Posterior vena cava (tissue), 2 donors: ENCODE data around the gene SYDE2. TPM values are rescaled to one million over a fixed set of nuclear protein-coding genes. Genes with fewer than 3 reads are reported as not detected.
"Not testable (repeated sequence)": the region's sequence is repeated elsewhere in the genome, so short reads cannot be mapped to it uniquely, and the experiment has no call there.

ENCODE experiments used
- DNase-seq: peaks from one replicate; pipeline ENCODE4 v3.0.0-alpha.2; 2020; ENCODE audit warnings: low spot score
- intact Hi-C, 2 donors: fragments of 100-400 bp; cut with DNase I; formaldehyde crosslinking; loops; one replicate each; pipeline versions ENCODE4 v1.14.1 to v1.14.2; 2022 to 2023
- total RNA-seq, 2 donors: library from RNA; stranded (reverse); fragmentation: NEBNext Ultra II Directional; extraction: Animal tissue kit (Norgen Biotek cat#: 25700); gene quantifications; one replicate each; pipeline ENCODE4 v1.2.1, GENCODE V29; 2021
- donor health status: DM: yes; HTN: yes; CAD: no.
- donor health status: DM: yes; HTN: yes; CAD: no.

Gene SYDE2
- total RNA-seq, 2 donors from 2014 or later = 7.3 to 11.0 TPM

DNA sequence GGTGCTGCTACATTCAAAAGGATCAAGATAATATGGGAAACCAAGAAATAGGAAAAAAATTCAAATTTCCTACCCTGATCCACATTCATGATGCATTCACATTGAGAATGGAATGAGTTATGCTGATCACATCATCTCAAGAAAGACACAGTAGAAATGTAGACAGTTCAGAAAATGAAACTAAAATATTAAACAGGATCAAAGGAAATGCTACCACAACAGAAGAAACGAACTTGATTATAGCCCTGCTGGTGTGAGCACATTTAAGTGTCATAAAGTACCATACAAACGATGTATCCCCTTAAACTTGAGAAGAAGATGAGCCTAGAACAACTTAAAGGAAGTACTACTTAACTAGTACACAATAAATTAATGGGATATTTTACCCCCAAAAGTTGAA lies 21.3 kb downstream of the SYDE2 start:
- no peak for DNase-seq
- intact Hi-C loops = no loop called here

DNA sequence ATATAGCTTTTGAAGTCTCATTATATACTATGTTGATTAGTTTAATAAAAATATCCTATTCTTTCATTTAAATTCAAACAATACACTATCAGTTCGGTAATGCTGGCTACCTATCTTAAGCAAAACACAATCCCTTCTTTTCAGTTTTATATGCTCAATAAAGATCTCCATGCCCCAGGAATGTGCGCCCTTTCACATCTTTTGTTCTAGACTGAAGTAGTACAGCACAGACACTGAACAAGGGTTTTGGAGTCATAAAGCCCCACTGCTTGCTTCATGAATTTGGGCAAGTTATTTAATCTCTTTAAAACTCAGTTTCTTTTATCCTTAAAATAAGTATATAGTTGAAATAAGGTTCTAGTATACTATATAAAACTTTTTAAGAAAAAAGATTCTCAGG lies 22.4 kb downstream of the SYDE2 start:
- intact Hi-C loops = no loop called here
- no peak for DNase-seq

- intact Hi-C loops = no loop called here
These were observed 26.3 kb downstream of the SYDE2 start for GRCh38 chr1:85174503-85174902.

GRCh38 chr1:85172684-85173337 lies 28.0 kb downstream of the SYDE2 start:
- no peak for DNase-seq
- intact Hi-C loops = no loop called here

More at GRCh38 chr1:85174503-85174902, 26.3 kb downstream of the SYDE2 start:
- no peak for DNase-seq

GRCh38 chr1:85171721-85172120 lies 29.1 kb downstream of the SYDE2 start:
- intact Hi-C loops = no loop called here
- DNase-seq = no peak

- intact Hi-C loops = no loop called here
- DNase-seq = no peak
These were observed 31.9 kb downstream of the SYDE2 start for GRCh38 chr1:85168884-85169283.

DNA sequence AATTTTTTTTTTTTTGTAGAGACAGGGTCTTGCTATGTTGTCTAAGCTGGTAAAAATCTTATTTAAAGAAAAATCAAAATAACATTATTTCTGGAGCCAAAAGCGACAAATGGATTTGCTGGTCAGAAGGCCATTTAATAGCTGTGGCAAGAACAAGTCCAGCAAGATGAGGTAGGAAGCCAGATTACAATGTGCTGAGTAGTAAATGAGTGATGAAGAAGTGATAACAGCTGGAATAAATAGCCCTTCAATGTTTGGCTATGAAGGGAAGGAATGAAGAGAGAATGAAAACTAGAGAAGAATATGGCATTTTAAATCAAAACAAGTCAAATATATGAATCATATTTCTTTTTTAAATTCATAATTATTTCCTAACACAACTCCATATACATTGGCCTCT lies 34.5 kb downstream of the SYDE2 start:
- intact Hi-C loops = no loop called here
- DNase-seq = no peak

DNA sequence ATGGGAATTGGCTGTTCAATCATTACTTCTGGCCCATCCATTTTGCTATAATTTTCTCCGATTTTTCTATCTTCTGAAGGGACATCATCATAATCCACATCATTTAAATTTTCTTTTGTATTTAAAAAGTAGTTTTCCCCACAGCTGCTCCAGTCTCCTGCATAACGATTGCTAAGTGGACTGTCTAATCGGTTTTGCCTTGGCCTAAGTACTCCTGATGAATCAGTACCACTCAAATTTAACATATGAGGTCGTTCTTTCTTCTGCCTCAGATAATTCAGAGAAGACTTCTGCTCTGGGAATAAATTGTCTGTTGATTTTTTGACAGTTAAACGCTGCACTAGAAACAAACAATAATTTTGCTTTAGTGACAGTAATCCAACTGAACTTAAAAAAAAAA lies 41.9 kb downstream of the SYDE2 start:
- intact Hi-C loops = no loop called here
- no peak for DNase-seq

GRCh38 chr1:85157436-85157835 lies 43.4 kb downstream of the SYDE2 start:
- DNase-seq = no peak
- intact Hi-C loops = no loop called here

GRCh38 chr1:85153149-85153891 lies 47.5 kb downstream of the SYDE2 start:
- intact Hi-C loops = no loop called here
- no peak for DNase-seq

DNA sequence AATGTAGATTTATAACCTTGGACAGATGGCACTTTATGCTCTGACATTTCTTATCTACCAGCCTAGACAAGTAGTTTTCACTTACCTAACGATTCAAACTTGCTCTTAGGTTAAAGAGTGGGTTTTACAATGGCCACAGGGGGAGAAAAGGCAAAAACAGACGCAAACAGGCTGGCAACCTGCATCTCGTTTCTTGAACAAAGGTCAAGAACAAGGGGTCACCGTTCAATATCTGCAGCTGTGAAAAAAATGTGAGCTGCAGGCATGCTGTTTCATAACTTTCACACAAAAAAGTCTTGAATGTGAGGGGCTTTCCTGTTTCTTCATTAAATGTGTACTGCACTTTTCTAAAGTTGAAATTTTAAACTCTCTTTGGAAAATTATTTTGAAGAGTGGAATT lies 49.4 kb downstream of the SYDE2 start:
- no peak for DNase-seq
- intact Hi-C loops = no loop called here

GRCh38 chr1:85149805-85150204 lies 51.0 kb downstream of the SYDE2 start:
- intact Hi-C loops = no loop called here
- DNase-seq = no peak

DNA sequence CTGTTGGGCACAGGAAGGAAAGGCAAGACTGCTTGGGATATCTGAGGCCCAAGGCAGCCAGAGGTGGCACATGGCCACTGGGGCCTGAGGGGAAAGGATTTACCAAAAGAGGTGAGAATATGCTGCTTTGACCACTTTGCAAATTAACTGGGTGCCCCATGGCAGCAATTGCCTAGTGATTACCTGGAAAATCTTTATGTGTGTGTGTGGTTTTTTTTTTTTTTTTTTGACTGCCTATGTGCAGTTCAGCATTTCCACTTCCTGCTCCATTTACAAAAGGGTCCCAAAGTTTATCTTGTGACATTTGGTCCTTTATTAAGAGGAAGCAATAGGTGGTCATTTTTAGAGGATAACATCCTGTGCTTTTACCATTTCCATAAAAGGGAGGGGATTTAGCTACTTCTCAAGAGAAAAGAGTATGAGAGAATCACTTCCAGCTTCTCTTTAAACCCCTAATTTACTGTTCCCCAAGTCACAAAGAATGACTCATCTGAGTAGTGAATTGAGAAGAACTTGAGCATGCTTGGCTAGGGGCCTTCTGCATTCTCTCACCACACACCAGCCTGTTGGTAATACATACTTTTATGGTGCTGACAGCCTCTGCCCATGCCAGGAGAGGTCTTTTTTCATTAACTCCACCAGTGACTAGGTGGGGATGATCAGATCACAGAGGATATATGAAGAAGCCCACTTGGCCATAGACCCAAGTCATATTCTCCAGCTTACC lies 52.1 kb downstream of the SYDE2 start:
- intact Hi-C loops = no loop called here

DNA sequence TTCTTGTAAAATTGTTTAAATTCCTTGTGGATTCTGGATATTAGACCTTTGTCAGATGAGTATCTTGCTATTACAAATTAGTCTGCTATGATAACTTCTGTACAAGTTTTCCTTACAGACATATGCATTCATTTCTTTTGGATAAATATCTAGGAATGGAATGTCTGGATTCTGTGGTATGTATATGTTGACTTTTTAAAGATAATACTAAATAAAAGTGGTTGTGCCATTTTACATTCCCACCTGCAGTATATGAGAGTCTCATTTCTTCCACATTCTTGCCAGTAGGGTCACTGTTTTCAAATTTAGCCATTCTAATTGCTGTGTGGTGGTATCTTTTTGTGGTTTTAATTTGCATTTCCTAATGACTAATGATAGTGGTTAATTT lies 53.9 kb downstream of the SYDE2 start:
- DNase-seq = no peak
- intact Hi-C loops = no loop called here

More for the DNA sequence above, 52.1 kb downstream of the SYDE2 start:
- no peak for DNase-seq

DNA sequence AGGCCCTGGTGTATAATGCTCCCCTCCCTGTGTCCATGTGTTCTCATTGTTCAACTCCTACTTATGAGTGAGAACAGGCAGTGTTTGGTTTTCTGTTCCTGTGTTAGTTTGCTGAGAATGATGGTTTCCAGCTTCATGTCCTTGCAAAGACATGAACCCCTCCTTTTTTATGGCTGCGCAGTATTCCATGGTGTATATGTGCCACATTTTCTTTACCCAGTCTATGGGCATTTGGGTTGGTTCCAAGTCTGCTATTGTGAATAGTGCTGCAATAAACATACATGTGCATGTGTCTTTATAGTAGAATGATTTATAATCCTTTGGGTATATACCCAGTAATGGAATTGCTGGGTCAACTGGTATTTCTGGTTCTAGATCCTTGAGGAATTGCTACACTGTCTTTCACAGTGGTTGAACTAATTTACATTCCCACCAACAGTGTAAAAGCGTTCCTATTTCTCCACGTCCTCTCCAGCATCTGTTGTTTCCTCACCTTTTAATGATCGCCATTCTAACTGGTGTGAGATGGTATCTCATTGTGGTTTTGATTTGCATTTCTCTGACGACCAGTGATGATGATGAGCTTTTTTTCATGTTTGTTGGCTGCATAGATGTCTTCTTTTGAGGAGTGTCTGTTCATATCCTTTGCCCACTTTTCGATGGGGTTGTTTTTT lies 54.4 kb downstream of the SYDE2 start:
- intact Hi-C loops, DNase-seq: not testable (repeated sequence)

DNA sequence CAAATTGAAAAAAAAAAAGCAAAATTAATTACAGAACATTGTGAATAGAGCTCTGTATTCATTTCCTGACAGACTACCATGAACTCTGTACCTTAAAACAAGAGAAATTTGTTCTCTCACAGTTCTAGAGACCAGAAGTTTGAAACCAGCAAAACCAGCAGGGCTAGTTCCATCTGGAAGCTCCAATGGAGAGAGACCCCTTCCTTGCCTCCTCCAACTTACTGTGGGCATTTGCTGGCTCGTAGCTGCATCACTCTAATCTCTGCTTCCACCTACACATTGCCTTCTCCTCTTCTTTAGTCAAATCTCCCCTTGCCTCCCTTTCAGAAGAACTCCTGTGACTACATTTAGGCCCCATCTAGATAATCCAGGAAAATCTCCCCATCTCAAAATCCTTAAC lies 56.5 kb downstream of the SYDE2 start:
- intact Hi-C loops = no loop called here
- DNase-seq = no peak

DNA sequence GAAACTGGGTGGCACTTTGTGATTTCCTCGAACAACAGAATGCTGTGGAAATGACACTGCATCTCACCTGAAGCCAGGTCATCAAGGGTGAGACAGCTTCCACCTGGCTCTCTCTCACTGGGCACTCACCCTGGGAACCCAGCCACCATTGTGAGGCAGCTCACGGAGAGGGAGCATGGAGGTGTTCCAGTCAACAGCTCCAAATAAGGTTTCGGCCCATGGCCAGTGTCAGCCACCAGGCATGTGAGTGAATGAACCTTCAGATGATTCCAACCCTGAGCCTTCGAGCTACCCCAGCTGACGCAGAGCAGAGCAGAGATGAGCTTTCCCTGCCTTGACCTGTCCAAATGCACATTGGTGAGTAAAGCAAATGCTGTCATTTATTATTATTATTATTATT lies 58.1 kb downstream of the SYDE2 start:
- intact Hi-C loops = no loop called here
- DNase-seq = no peak

- DNase-seq = not testable (repeated sequence)
- intact Hi-C loops = loop anchor here in 1 of 2 donors (10.0 kb wide), 1 partner anchor 116 kb away; the partner anchor contains the start of gene C1orf52
These were observed 62.4 kb downstream of the SYDE2 start for GRCh38 chr1:85138439-85138838.

- DNase-seq = no peak
- intact Hi-C loops = loop anchor here in 1 of 2 donors (10.0 kb wide), 1 partner anchor 117 kb away; the partner anchor contains the start of gene C1orf52
These were observed 63.2 kb downstream of the SYDE2 start for GRCh38 chr1:85137660-85138059.

DNA sequence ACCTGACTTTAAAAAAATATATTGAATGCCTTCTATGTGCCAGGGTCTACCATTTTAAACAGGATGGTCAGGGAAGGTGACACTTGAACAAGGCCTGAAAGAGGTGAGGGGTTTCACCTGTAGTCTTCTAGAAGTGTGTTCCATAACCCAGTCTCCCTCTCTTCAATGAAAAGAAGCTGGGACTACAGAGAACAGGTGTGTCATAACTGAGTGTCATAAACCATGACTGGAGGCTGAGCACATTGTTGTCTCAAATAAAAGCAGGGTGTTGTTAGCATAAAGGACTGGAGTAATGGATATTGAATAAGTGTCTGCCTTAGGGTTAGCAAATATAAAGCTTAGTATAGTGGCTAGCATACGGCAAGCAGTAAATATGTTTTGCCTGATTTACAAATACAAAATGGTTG lies 65.4 kb downstream of the SYDE2 start:
- DNase-seq = no peak
- intact Hi-C loops = loop anchor here in 1 of 2 donors (10.0 kb wide), 1 partner anchor 119 kb away; the partner anchor contains the start of gene C1orf52
